ENCODE measurements around the gene CFAP298.
A peak's percentile ranks its signal among the peaks of the same experiment; 100 is the strongest.

CFAP298 gene

GRCh38 chr21:32578107-32578691, 34.0 kb downstream of the CFAP298 start:
- H3K9me3 ChIP-seq (ENCODE audit: control insufficient read depth, insufficient read depth, low read depth, low read length) = no peaks in the 10 kb centered on the region
- no peaks in the 10 kb centered on the region for H3K4me1 ChIP-seq (ENCODE audit: control insufficient read depth, insufficient read depth, low read length)
- peaks cover 0 to 4% of the 10 kb centered on the region in 2 experiments; a peak in 1 of 3 replicates for H3K36me3 ChIP-seq (ENCODE audit: control insufficient read depth in 2 of 2, insufficient read depth in 1 of 2, low read length in 2 of 2)
- CTCF ChIA-PET = interaction anchor here (0.7 to 5.5 kb wide), 5 partner anchors 8 to 889 kb away, joined by 3 to 23 read pairs (median 6); no protein-coding TSS in a partner anchor
- no peak overlapping the region for H3K27ac ChIP-seq (ENCODE audit: extremely low read depth, low read depth, low read length)
- H3K4me3 ChIP-seq (ENCODE audit: low read depth, low read length) = no peak overlapping the region
- TF ChIP-seq ZNF140 (tag by site-specific recombination; IDR thresholded peaks at IDR 0.05) (peak; percentile 37; the same call in 1 of the 2 replicates), ZNF623 (tag by site-specific recombination; IDR thresholded peaks at IDR 0.05) (no peak)
- POLR2A ChIA-PET = no interaction called here

DNA sequence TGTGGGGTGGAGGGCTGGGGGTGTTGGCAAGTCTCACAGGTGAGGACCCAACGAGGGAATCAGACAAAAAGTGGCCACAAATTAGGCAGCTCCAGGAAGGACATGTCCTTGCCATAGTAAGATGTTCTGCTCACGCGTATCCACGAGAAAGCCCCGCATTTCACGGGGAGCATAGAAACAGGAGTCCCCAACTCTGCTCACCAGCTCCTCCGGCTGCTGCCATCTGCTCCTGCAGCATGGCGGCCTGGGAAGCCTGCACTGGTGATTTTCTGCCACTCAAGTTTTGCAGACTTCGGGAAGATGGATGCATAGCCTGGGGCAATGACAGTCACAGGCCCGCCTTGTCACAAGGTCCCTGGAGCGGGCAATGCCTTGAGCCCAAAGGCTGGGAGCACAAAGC, 36.2 kb downstream of the CFAP298 start:
- no peak overlapping the region for H3K4me3 ChIP-seq (ENCODE audit: low read depth, low read length)
- no peak overlapping the region for H3K27ac ChIP-seq (ENCODE audit: extremely low read depth, low read depth, low read length)
- ChIA-PET CTCF (interaction anchor here (1.0 to 1.4 kb wide), 3 partner anchors 11 to 37 kb away, joined by 3 to 5 read pairs (median 3); no protein-coding TSS in a partner anchor), POLR2A (no interaction called here)
- no peaks in the 10 kb centered on the region for H3K4me1 ChIP-seq (ENCODE audit: control insufficient read depth, insufficient read depth, low read length)
- no peak for TF ChIP-seq ZBTB7A (tag by site-specific recombination; IDR thresholded peaks at IDR 0.05; ENCODE audit: low read depth)
- no peak for TF ChIP-seq ZNF561 (tag by site-specific recombination; IDR thresholded peaks at IDR 0.05; ENCODE audit: borderline replicate concordance)
- TF ChIP-seq ZNF266 (tag by site-specific recombination; IDR thresholded peaks at IDR 0.05; ENCODE audit: low read depth) = no peak
- TF ChIP-seq ZNF221 (tag by site-specific recombination; IDR thresholded peaks at IDR 0.05; ENCODE audit: borderline replicate concordance) = no peak
- TF ChIP-seq ZNF645 (tag by site-specific recombination; IDR thresholded peaks at IDR 0.05) = no peak
- no peak for TF ChIP-seq ZNF426 (tag by site-specific recombination; IDR thresholded peaks at IDR 0.05)
- no peak for TF ChIP-seq ZNF214 (tag by site-specific recombination; IDR thresholded peaks at IDR 0.05; ENCODE audit: borderline replicate concordance)
- TF ChIP-seq ZBTB11 (tag by site-specific recombination; conservative IDR thresholded peaks at IDR 0.05; ENCODE audit: low read depth) = no peak
- no peak for TF ChIP-seq ZNF560 (tag by site-specific recombination; IDR thresholded peaks at IDR 0.05; ENCODE audit: borderline replicate concordance)
- TF ChIP-seq KLF16 (tag by site-specific recombination; IDR thresholded peaks at IDR 0.05) = no peak
- TF ChIP-seq, protein P1, sequence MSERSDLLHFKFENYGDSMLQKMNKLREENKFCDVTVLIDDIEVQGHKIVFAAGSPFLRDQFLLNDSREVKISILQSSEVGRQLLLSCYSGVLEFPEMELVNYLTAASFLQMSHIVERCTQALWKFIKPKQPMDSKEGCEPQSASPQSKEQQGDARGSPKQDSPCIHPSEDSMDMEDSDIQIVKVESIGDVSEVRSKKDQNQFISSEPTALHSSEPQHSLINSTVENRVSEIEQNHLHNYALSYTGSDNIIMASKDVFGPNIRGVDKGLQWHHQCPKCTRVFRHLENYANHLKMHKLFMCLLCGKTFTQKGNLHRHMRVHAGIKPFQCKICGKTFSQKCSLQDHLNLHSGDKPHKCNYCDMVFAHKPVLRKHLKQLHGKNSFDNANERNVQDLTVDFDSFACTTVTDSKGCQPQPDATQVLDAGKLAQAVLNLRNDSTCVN (tag by site-specific recombination; optimal IDR thresholded peaks at IDR 0.05) = no peak
- TF ChIP-seq HIC1 (tag by site-specific recombination; IDR thresholded peaks at IDR 0.05) = no peak
- no peaks in the 10 kb centered on the region for H3K9me3 ChIP-seq (ENCODE audit: control insufficient read depth, insufficient read depth, low read depth, low read length)
- peaks cover 0 to 4% of the 10 kb centered on the region in 2 experiments; a peak in 1 of 3 replicates for H3K36me3 ChIP-seq (ENCODE audit: control insufficient read depth in 2 of 2, insufficient read depth in 1 of 2, low read length in 2 of 2)
